Measurements from ENCODE around the gene CORO6.

Gene CORO6

GRCh38 chr17:29577001-29577370, 45.7 kb downstream of the CORO6 start:
- no peak for DNase-seq (ENCODE audit: low read depth)

GRCh38 chr17:29576214-29577000, 46.3 kb downstream of the CORO6 start:
- DNase-seq (ENCODE audit: low read depth) = no peak

GRCh38 chr17:29575511-29576213, 47.0 kb downstream of the CORO6 start:
- DNase-seq (ENCODE audit: low read depth) = no peak

- no peak for DNase-seq (ENCODE audit: low read depth)
These were observed 47.8 kb downstream of the CORO6 start for GRCh38 chr17:29574732-29575510.

GRCh38 chr17:29573871-29574731, 48.6 kb downstream of the CORO6 start:
- DNase-seq (ENCODE audit: low read depth) = no peak

GRCh38 chr17:29573558-29573869, 49.2 kb downstream of the CORO6 start:
- no peak for DNase-seq (ENCODE audit: low read depth)

- DNase-seq (ENCODE audit: low read depth) = no peak
These were observed 49.8 kb downstream of the CORO6 start for GRCh38 chr17:29572691-29573557.

GRCh38 chr17:29571883-29572681, 50.6 kb downstream of the CORO6 start:
- DNase-seq (ENCODE audit: low read depth) = no peak

GRCh38 chr17:29571486-29571882, 51.2 kb downstream of the CORO6 start:
- DNase-seq (ENCODE audit: low read depth) = no peak

GRCh38 chr17:29570521-29570920, 52.2 kb downstream of the CORO6 start:
- DNase-seq (ENCODE audit: low read depth) = no peak

- no peak for DNase-seq (ENCODE audit: low read depth)
These were observed 53.3 kb downstream of the CORO6 start for GRCh38 chr17:29569245-29569950.

- no peak for DNase-seq (ENCODE audit: low read depth)
These were observed 54.1 kb downstream of the CORO6 start, which contains the start of gene TP53I13 for GRCh38 chr17:29568331-29569244. TP53I13 (plus strand) TSS chr17:29568701; CDS start chr17:29568759, 58 bp downstream.

GRCh38 chr17:29567554-29568330, 55.0 kb downstream of the CORO6 start:
- no peak for DNase-seq (ENCODE audit: low read depth)

GRCh38 chr17:29567304-29567553, 55.5 kb downstream of the CORO6 start:
- DNase-seq (ENCODE audit: low read depth) = no peak

- no peak for DNase-seq (ENCODE audit: low read depth)
These were observed 56.0 kb downstream of the CORO6 start, which contains the start of gene ABHD15 for GRCh38 chr17:29566473-29567303. ABHD15 (minus strand) TSS chr17:29567037; CDS start chr17:29566966, 71 bp downstream.

- no peak for DNase-seq (ENCODE audit: low read depth)
These were observed 56.9 kb downstream of the CORO6 start for GRCh38 chr17:29565643-29566472.

Measured in GM04503 (cell line).